Spleen (tissue), 7 donors: ENCODE data around the gene UBL5.
"Not testable (repeated sequence)": the region's sequence is repeated elsewhere in the genome, so short reads cannot be mapped to it uniquely, and the experiment has no call there.

ENCODE experiments used
- CTCF ChIP-seq, 11 experiments: fragments of 200-600 bp in 7 of 11; fragments of 450-650 bp in 4 of 11; sonication (generic) in 4 of 11; IDR thresholded peaks in 8 of 11; conservative IDR thresholded peaks in 3 of 11; 1 replicate in 7 of 11; 2 replicates in 4 of 11; pipeline versions ENCODE4 v1.4.0 to v1.8.0; 2016 to 2021; ENCODE audit warnings: antibody characterized with exemption in 11 of 11, inconsistent platforms in 4 of 11, mild to moderate bottlenecking in 1 of 11
- POLR2A ChIP-seq, 3 donors: fragments of 450-650 bp; IDR thresholded peaks; one replicate each; pipeline ENCODE4 v1.5.1; 2017; ENCODE audit warnings: antibody characterized with exemption in 3 of 3, mild to moderate bottlenecking in 1 of 3
- donor health status: DM: no; HTN: no; CAD: no; lungs with moderate emphysema.
- donor health status: DM: no; HTN: no; CAD: no.
- donor health status: DM: no; HTN: no; CAD: no.

GRCh38 chr19:9784163-9784496, 43.6 kb upstream of the UBL5 start:
- TF ChIP-seq CTCF (IDR thresholded peaks at IDR 0.05 in 8 of 11, conservative IDR thresholded peaks at IDR 0.05 in 3 of 11); POLR2A (IDR thresholded peaks at IDR 0.05): not testable (repeated sequence)
